Mesenchymal stem cell (in vitro differentiated cells and primary cell): ENCODE data around the gene TTC23L.

Experiments
- DNase-seq: peaks from one replicate; pipeline ENCODE4 v3.0.0-alpha.2; 2013
- H2AFZ ChIP-seq: one replicate; pipeline ENCODE4 v1.6.1; 2013; ENCODE audit warnings: low read depth, mild to moderate bottlenecking, control low read depth, inconsistent platforms, low read length, moderate library complexity
- H2AK5ac ChIP-seq: 2 replicates; pipeline ENCODE4 v1.6.1; 2013; ENCODE audit warnings: low read length, moderate library complexity, mild to moderate bottlenecking, inconsistent platforms; ENCODE audit not compliant: severe bottlenecking
- H2BK120ac ChIP-seq: one replicate; pipeline ENCODE4 v1.6.1; 2013; ENCODE audit warnings: low read depth, mild to moderate bottlenecking, inconsistent platforms, low read length, moderate library complexity
- H2BK12ac ChIP-seq, 2 experiments: one replicate each; pipeline ENCODE4 v1.6.1; 2013; ENCODE audit warnings: inconsistent platforms in 2 of 2, low read length in 2 of 2, mild to moderate bottlenecking in 2 of 2, moderate library complexity in 2 of 2, control low read depth in 1 of 2
- H2BK15ac ChIP-seq: one replicate; pipeline ENCODE4 v1.6.1; 2013; ENCODE audit warnings: mild to moderate bottlenecking, low read depth, inconsistent platforms; ENCODE audit not compliant: poor library complexity, severe bottlenecking
- H2BK5ac ChIP-seq: 2 replicates; pipeline ENCODE4 v1.6.1; 2013; ENCODE audit warnings: low read depth, mild to moderate bottlenecking, low read length, control low read depth, inconsistent platforms; ENCODE audit not compliant: poor library complexity, severe bottlenecking
- H3K14ac ChIP-seq, 2 experiments: one replicate each; pipeline ENCODE4 v1.6.1; 2013; ENCODE audit warnings: inconsistent platforms in 2 of 2, low read length in 2 of 2, control low read depth in 1 of 2, mild to moderate bottlenecking in 1 of 2, moderate library complexity in 1 of 2
- H3K18ac ChIP-seq, 2 experiments: one replicate each; pipeline ENCODE4 v1.6.1; 2013; ENCODE audit warnings: inconsistent platforms in 2 of 2, low read length in 2 of 2, control low read depth in 1 of 2, low read depth in 1 of 2, mild to moderate bottlenecking in 1 of 2
- H3K23ac ChIP-seq, 2 experiments: one replicate each; pipeline ENCODE4 v1.6.1; 2013; ENCODE audit warnings: inconsistent platforms in 2 of 2, low read length in 2 of 2, mild to moderate bottlenecking in 2 of 2, moderate library complexity in 2 of 2, control low read depth in 1 of 2
- H3K27ac ChIP-seq: 2 replicates; pipeline ENCODE4 v1.5.1; 2013; ENCODE audit warnings: mild to moderate bottlenecking, moderate library complexity, low read length, control low read depth, inconsistent platforms; ENCODE audit not compliant: poor library complexity, severe bottlenecking
- H3K27me3 ChIP-seq, 2 experiments: 2 replicates each; pipeline versions ENCODE4 v1.6.1 to v1.7.0; 2013; ENCODE audit warnings: low read length in 2 of 2, mild to moderate bottlenecking in 2 of 2, moderate library complexity in 2 of 2, control low read depth in 1 of 2, inconsistent platforms in 1 of 2; ENCODE audit not compliant: control insufficient read depth in 1 of 2, insufficient read depth in 1 of 2
- H3K36me3 ChIP-seq, 2 experiments: 2 replicates each; pipeline versions ENCODE4 v1.6.1 to v1.7.0; 2013; ENCODE audit warnings: low read length in 2 of 2, control low read depth in 1 of 2, inconsistent platforms in 1 of 2, low read depth in 1 of 2, mild to moderate bottlenecking in 1 of 2; ENCODE audit not compliant: insufficient read depth in 2 of 2, control insufficient read depth in 1 of 2
- H3K4ac ChIP-seq, 2 experiments: one replicate each; pipeline ENCODE4 v1.6.1; 2013; ENCODE audit warnings: inconsistent platforms in 2 of 2, low read length in 2 of 2, mild to moderate bottlenecking in 2 of 2, moderate library complexity in 2 of 2, control low read depth in 1 of 2, low read depth in 1 of 2
- H3K4me1 ChIP-seq: 2 replicates; pipeline ENCODE4 v1.6.1; 2013; ENCODE audit warnings: low read depth, low read length, control low read depth; ENCODE audit not compliant: control insufficient read depth, insufficient read depth
- H3K4me2 ChIP-seq: 2 replicates; pipeline ENCODE4 v1.6.1; 2013; ENCODE audit warnings: low read length, mild to moderate bottlenecking, inconsistent platforms; ENCODE audit not compliant: poor library complexity, severe bottlenecking
- H3K4me3 ChIP-seq, 2 experiments: 2 replicates each; pipeline versions ENCODE4 v1.5.1 to v1.7.0; 2013; ENCODE audit warnings: low read length in 2 of 2, mild to moderate bottlenecking in 2 of 2, control low read depth in 1 of 2, low read depth in 1 of 2; ENCODE audit not compliant: insufficient read depth in 1 of 2
- H3K79me1 ChIP-seq: replicated peaks from 2 replicates; pipeline ENCODE4 v1.6.1; 2013; ENCODE audit warnings: mild to moderate bottlenecking, control low read depth, low read length, inconsistent platforms; ENCODE audit not compliant: poor library complexity, severe bottlenecking
- H3K9ac ChIP-seq: 2 replicates; pipeline ENCODE4 v1.7.0; 2013; ENCODE audit warnings: mild to moderate bottlenecking, low read length, moderate library complexity
- H3K9me3 ChIP-seq: 2 replicates; pipeline ENCODE4 v1.7.0; 2013; ENCODE audit warnings: mild to moderate bottlenecking, low read length; ENCODE audit not compliant: control insufficient read depth
- H4K8ac ChIP-seq: one replicate; pipeline ENCODE4 v1.6.1; 2013; ENCODE audit warnings: inconsistent platforms, mild to moderate bottlenecking, low read length, moderate library complexity
- H4K91ac ChIP-seq: one replicate; pipeline ENCODE4 v1.6.1; 2013; ENCODE audit warnings: mild to moderate bottlenecking, low read length, inconsistent platforms
- WGBS: methylation state at CpG from one replicate; pipeline ENCODE4 v1.1.7; 2013; ENCODE audit warnings: mixed read lengths; 5-methylcytosine and 5-hydroxymethylcytosine counted together

The TTC23L gene

DNA sequence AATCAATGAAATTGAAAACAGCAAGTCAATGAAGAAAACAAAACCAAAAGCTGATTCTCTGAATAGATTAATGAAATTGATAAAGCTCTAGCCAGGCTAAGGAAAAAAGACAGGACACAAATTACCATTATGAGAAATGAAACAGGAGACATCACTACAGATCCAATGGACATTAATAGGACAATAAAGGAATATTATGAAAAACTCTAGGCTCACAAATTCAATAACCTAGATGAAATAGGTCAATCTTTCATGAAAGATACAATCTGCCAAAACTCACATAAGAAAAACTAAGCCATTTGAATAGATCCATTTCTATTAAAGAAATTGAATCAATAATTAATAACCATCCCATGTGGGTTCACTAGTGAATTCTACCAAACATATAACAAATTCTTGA, 37.3 kb downstream of the TTC23L start:
- no peak overlapping the region for H3K14ac ChIP-seq
- no peaks in the 10 kb centered on the region for H3K4me1 ChIP-seq
- H3K9me3 ChIP-seq = peaks cover 15% of the 10 kb centered on the region
- H2AFZ ChIP-seq = no peak overlapping the region
- no peak overlapping the region for H3K4ac ChIP-seq
- no peak overlapping the region for H2BK120ac ChIP-seq
- no peak overlapping the region for H3K27ac ChIP-seq
- H3K79me1 ChIP-seq = no peaks in the 10 kb centered on the region
- H2BK12ac ChIP-seq = no peak overlapping the region
- DNase-seq = no peak
- H3K9ac ChIP-seq = no peak overlapping the region
- H3K36me3 ChIP-seq = no peaks in the 10 kb centered on the region
- no peak overlapping the region for H3K18ac ChIP-seq
- H3K23ac ChIP-seq = no peak overlapping the region
- no peak overlapping the region for H4K91ac ChIP-seq
- no peak overlapping the region for H2AK5ac ChIP-seq
- H3K4me2 ChIP-seq = no peak overlapping the region
- H4K8ac ChIP-seq = no peak overlapping the region
- no peak overlapping the region for H3K4me3 ChIP-seq
- no peak overlapping the region for H2BK5ac ChIP-seq
- H3K27me3 ChIP-seq = no peaks in the 10 kb centered on the region
- no peak overlapping the region for H2BK15ac ChIP-seq

DNA sequence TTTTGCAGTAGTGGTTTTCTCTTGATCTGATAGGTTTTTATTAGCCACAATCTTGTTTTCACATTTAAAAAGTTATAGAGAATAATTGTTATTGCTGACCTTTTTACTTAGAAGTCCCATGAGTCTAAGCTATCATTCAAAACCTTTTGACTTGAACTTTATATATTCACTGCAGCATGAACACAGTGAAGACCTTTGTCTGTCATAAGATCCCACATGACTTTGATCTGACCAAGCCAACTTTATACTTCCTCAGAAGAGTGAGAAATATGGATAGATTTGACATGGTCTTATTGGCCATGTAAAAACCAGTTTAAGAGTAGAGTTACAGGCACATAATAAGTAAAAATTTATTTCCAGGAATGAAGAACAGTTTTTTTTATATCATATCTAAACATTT, 42.3 kb downstream of the TTC23L start:
- Histone ChIP-seq H3K14ac (no peak overlapping the region), H3K27ac (no peak overlapping the region), H3K9me3 (peaks cover 8% of the 10 kb centered on the region), H2AFZ (no peak overlapping the region), H3K18ac (no peak overlapping the region), H3K27me3 (no peaks in the 10 kb centered on the region), H4K91ac (no peak overlapping the region), H3K23ac (no peak overlapping the region), H3K4me2 (no peak overlapping the region), H3K9ac (no peak overlapping the region), H2AK5ac (no peak overlapping the region), H3K4me3 (no peak overlapping the region), H2BK120ac (no peak overlapping the region), H3K36me3 (no peaks in the 10 kb centered on the region), H2BK12ac (no peak overlapping the region), H4K8ac (no peak overlapping the region), H3K4ac (no peak overlapping the region), H2BK15ac (no peak overlapping the region), H2BK5ac (no peak overlapping the region), H3K4me1 (no peaks in the 10 kb centered on the region), H3K79me1 (no peaks in the 10 kb centered on the region)
- DNase-seq = no peak

DNA sequence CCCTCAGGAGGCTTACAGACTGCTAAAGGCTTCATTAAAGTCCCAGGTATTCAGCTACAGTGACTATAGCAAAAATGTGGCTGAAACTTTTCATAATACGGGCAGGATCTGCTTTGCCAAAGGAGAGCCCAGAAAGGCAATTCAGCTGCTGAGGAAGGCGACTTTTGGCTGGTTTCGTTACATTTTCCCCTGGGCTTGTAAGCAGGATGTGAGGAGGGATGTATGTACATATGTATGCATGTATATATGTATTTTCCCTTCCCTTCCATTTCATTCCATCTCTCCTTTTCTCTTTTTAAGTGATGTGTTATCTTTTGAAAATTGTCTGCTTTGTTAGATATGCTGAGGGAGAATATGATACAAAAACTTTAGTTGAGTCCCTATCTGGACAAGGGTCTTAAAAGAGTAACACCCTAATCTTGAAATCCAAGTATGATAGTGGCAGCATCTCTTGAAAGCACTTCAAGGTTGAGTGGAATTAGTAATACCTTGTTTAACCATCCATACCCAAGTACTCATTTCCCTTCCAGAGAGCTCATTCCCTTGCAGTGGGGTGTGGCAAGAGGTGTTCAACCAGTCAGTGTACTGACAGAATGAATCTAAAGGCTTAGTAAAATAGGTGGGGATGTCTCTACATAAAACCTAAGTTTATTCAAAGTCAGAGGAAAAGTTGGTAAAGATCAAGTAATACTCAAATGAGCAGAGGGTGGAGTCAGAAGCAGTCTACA, 47.6 kb downstream of the TTC23L start:
- Histone ChIP-seq H3K79me1 (no peaks in the 10 kb centered on the region), H3K4me2 (no peak overlapping the region), H2BK15ac (no peak overlapping the region), H3K14ac (no peak overlapping the region), H3K36me3 (no peaks in the 10 kb centered on the region), H2BK5ac (no peak overlapping the region), H4K91ac (no peak overlapping the region), H3K27ac (no peak overlapping the region), H3K27me3 (no peaks in the 10 kb centered on the region), H3K4me1 (no peaks in the 10 kb centered on the region), H3K9ac (no peak overlapping the region), H3K4ac (no peak overlapping the region), H2AK5ac (no peak overlapping the region), H3K23ac (no peak overlapping the region), H3K9me3 (no peaks in the 10 kb centered on the region), H2BK12ac (no peak overlapping the region), H2BK120ac (no peak overlapping the region), H3K4me3 (no peak overlapping the region), H4K8ac (no peak overlapping the region), H2AFZ (no peak overlapping the region), H3K18ac (no peak overlapping the region)
- no peak for DNase-seq
- WGBS = 95% methylated on average over 1 of the region's 3 CpGs

DNA sequence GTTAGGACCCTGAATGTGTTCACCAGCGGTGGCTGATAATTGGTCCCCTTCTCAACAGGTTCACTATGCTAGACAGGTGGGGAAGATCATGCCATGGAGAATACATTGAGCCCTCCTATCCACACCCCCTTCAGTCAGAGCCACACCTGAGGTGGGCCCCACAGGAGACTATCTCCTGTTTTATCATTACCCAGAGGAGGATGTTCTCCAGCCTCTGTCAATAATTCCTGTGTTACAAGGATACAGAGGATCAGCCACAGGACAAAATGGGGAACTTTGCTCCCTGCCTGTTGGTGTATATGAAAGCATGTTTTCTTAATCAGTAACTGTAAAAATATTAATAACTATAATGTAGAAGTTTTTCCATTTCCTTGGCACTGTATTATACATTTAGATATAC, 50.4 kb downstream of the TTC23L start:
- no peak overlapping the region for H2BK15ac ChIP-seq
- 100% methylated on average over 1 of the region's 1 CpG for WGBS
- no peak overlapping the region for H3K23ac ChIP-seq
- H2BK5ac ChIP-seq = no peak overlapping the region
- no peak overlapping the region for H3K14ac ChIP-seq
- H3K79me1 ChIP-seq = no peaks in the 10 kb centered on the region
- DNase-seq = no peak
- H4K8ac ChIP-seq = no peak overlapping the region
- no peak overlapping the region for H3K4me2 ChIP-seq
- no peak overlapping the region for H3K4me3 ChIP-seq
- H3K9ac ChIP-seq = no peak overlapping the region
- no peak overlapping the region for H2AK5ac ChIP-seq
- no peaks in the 10 kb centered on the region for H3K36me3 ChIP-seq
- no peak overlapping the region for H2BK120ac ChIP-seq
- no peak overlapping the region for H3K18ac ChIP-seq
- H2BK12ac ChIP-seq = no peak overlapping the region
- no peaks in the 10 kb centered on the region for H3K4me1 ChIP-seq
- H2AFZ ChIP-seq = no peak overlapping the region
- H3K4ac ChIP-seq = no peak overlapping the region
- no peak overlapping the region for H4K91ac ChIP-seq
- H3K27me3 ChIP-seq = no peaks in the 10 kb centered on the region
- no peaks in the 10 kb centered on the region for H3K9me3 ChIP-seq
- no peak overlapping the region for H3K27ac ChIP-seq
